GM23248 (cell line): Measurements from ENCODE around the gene DOP1B. TPM values are rescaled to one million over a fixed set of nuclear protein-coding genes. Genes with fewer than 3 reads are reported as not detected.

Experiments
- DNase-seq: peaks from one replicate; pipeline ENCODE4 v3.0.0-alpha.2; 2015
- H2AFZ ChIP-seq: fragments of 200-600 bp; sonication (generic); 2 replicates; pipeline ENCODE4 v1.6.1; 2016; ENCODE audit warnings: antibody characterized with exemption
- H3F3A ChIP-seq: fragments of 200-600 bp; sonication (generic); 2 replicates; pipeline ENCODE4 v1.6.1; 2016; ENCODE audit warnings: mild to moderate bottlenecking, antibody characterized with exemption, mixed run types; ENCODE audit not compliant: insufficient read depth
- H3K27ac ChIP-seq: fragments of 200-600 bp; sonication (generic); 2 replicates; pipeline ENCODE4 v1.5.1; 2016; ENCODE audit warnings: mild to moderate bottlenecking
- H3K27me3 ChIP-seq: fragments of 200-600 bp; sonication (generic); replicated peaks from 2 replicates; pipeline ENCODE4 v1.6.1; 2016; ENCODE audit warnings: mild to moderate bottlenecking; ENCODE audit not compliant: insufficient read depth
- H3K36me3 ChIP-seq: fragments of 200-600 bp; sonication (generic); 2 replicates; pipeline ENCODE4 v1.6.1; 2016; ENCODE audit warnings: low read depth, mild to moderate bottlenecking
- H3K4me1 ChIP-seq: fragments of 200-600 bp; sonication (generic); 2 replicates; pipeline ENCODE4 v1.6.1; 2016; ENCODE audit warnings: mild to moderate bottlenecking; ENCODE audit not compliant: insufficient read depth
- H3K4me2 ChIP-seq: fragments of 200-600 bp; sonication (generic); one replicate; pipeline ENCODE4 v1.6.1; 2016; ENCODE audit warnings: mild to moderate bottlenecking; ENCODE audit not compliant: unreplicated experiment
- H3K4me3 ChIP-seq: fragments of 200-600 bp; sonication (generic); 2 replicates; pipeline ENCODE4 v1.5.1; 2016; ENCODE audit warnings: mild to moderate bottlenecking
- H3K79me2 ChIP-seq: fragments of 200-600 bp; sonication (generic); 2 replicates; pipeline ENCODE4 v1.6.1; 2016; ENCODE audit warnings: mild to moderate bottlenecking; ENCODE audit not compliant: insufficient read depth
- H3K9ac ChIP-seq: fragments of 200-600 bp; sonication (generic); 2 replicates; pipeline ENCODE4 v1.6.1; 2016; ENCODE audit warnings: mild to moderate bottlenecking
- H3K9me2 ChIP-seq: fragments of 200-600 bp; sonication (generic); 2 replicates; pipeline ENCODE4 v1.6.1; 2016; ENCODE audit warnings: mixed run types, mild to moderate bottlenecking, moderate library complexity; ENCODE audit not compliant: insufficient read depth
- H3K9me3 ChIP-seq: fragments of 200-600 bp; sonication (generic); one replicate; pipeline ENCODE4 v1.6.1; 2017; ENCODE audit warnings: low read depth
- H4K20me1 ChIP-seq: fragments of 200-600 bp; sonication (generic); 2 replicates; pipeline ENCODE4 v1.6.0; 2016; ENCODE audit not compliant: insufficient read depth
- EZH2 ChIP-seq: fragments of 200-600 bp; sonication (generic); IDR thresholded peaks from 2 replicates; pipeline ENCODE4 v1.6.1; 2018; ENCODE audit warnings: antibody characterized with exemption, mild to moderate bottlenecking; ENCODE audit not compliant: insufficient read depth, poor library complexity, severe bottlenecking
- EZH2phosphoT487 ChIP-seq: fragments of 200-600 bp; sonication (generic); IDR thresholded peaks from 2 replicates; pipeline ENCODE4 v1.6.1; 2018; ENCODE audit warnings: antibody characterized with exemption, moderate library complexity, mild to moderate bottlenecking, low read depth; ENCODE audit not compliant: insufficient read depth
- WGBS, 2 experiments: methylation state at CpG; one replicate each; pipeline ENCODE4 v1.1.6; 2015 to 2017; ENCODE audit warnings: low lambda C conversion rate in 2 of 2, low coverage in 1 of 2; ENCODE audit errors: missing lambda C conversion rate in 2 of 2; 5-methylcytosine and 5-hydroxymethylcytosine counted together
- in situ Hi-C: fragments of 300-500 bp; cut with MboI; formaldehyde crosslinking; loops from 2 replicates; pipeline ENCODE4 v1.15.0; 2020
- polyA plus RNA-seq: library from polyadenylated mRNA; unstranded; fragments of >200 nt; fragmentation: Nextera tagmentation; extraction: Ambion mirVana; gene quantifications from 2 replicates; pipeline ENCODE4 v1.2.1, GENCODE V29; 2016
- total RNA-seq: library from RNA; depleted of rRNA; stranded (reverse); fragments of >200 nt; shearing (Covaris generic); gene quantifications from 2 replicates; pipeline ENCODE4 v1.2.3, GENCODE V29; 2014

The DOP1B gene
- total and polyA plus RNA-seq, 2 experiments from 2014 or later = 5.4 to 12.3 TPM

- Histone ChIP-seq H3K4me1 (peaks cover 8% of the 10 kb centered on the region; the same call in 1 of the 2 replicates), H3K9me3 (no peaks in the 10 kb centered on the region), H3K27ac (no peak overlapping the region), H4K20me1 (no peaks in the 10 kb centered on the region), H2AFZ (no peak overlapping the region), H3K9ac (no peak overlapping the region), H3K4me2 (no peak overlapping the region), H3K36me3 (no peaks in the 10 kb centered on the region), H3K79me2 (no peaks in the 10 kb centered on the region), H3F3A (no peaks in the 10 kb centered on the region), H3K9me2 (no peaks in the 10 kb centered on the region), H3K4me3 (no peak overlapping the region), H3K27me3 (no peaks in the 10 kb centered on the region)
- in situ Hi-C loops = no loop called here
- peak; percentile 26 for DNase-seq
- 33 to 36% methylated on average over 4 of the region's 4 CpGs for WGBS, 2 experiments
- TF ChIP-seq EZH2phosphoT487 = no peak
- TF ChIP-seq EZH2 = no peak
Measured at GRCh38 chr21:36122977-36123376, 33.6 kb upstream of the DOP1B start.

- TF ChIP-seq EZH2 (no peak), EZH2phosphoT487 (no peak)
- Histone ChIP-seq H4K20me1 (no peaks in the 10 kb centered on the region), H3K9me3 (no peaks in the 10 kb centered on the region), H3K36me3 (no peaks in the 10 kb centered on the region), H2AFZ (no peak overlapping the region), H3K27ac (no peak overlapping the region), H3F3A (no peaks in the 10 kb centered on the region), H3K4me2 (no peak overlapping the region), H3K9me2 (no peaks in the 10 kb centered on the region), H3K9ac (no peak overlapping the region), H3K4me1 (peaks cover 8% of the 10 kb centered on the region; the same call in 1 of the 2 replicates), H3K27me3 (no peaks in the 10 kb centered on the region), H3K79me2 (no peaks in the 10 kb centered on the region), H3K4me3 (no peak overlapping the region)
- in situ Hi-C loops = no loop called here
- no peak for DNase-seq
- WGBS, 2 experiments = 94 to 95% methylated on average over 2 of the region's 2 CpGs
Measured at GRCh38 chr21:36124395-36124794, 32.2 kb upstream of the DOP1B start.

- 23 to 26% methylated on average over 9 of the region's 9 CpGs for WGBS, 2 experiments
- Histone ChIP-seq H3K4me2 (no peak overlapping the region), H4K20me1 (no peaks in the 10 kb centered on the region), H3K9ac (no peak overlapping the region), H3K27ac (no peak overlapping the region), H3K4me3 (no peak overlapping the region), H3K36me3 (no peaks in the 10 kb centered on the region), H3K9me2 (no peaks in the 10 kb centered on the region), H3K9me3 (no peaks in the 10 kb centered on the region), H2AFZ (no peak overlapping the region), H3K27me3 (no peaks in the 10 kb centered on the region), H3K4me1 (peaks cover 2% of the 10 kb centered on the region; the same call in 1 of the 2 replicates), H3F3A (peaks cover 2% of the 10 kb centered on the region; the same call in 1 of the 2 replicates), H3K79me2 (no peaks in the 10 kb centered on the region)
- TF ChIP-seq EZH2 (no peak), EZH2phosphoT487 (no peak)
- DNase-seq = peak; percentile 70
- in situ Hi-C loops = no loop called here
Measured at GRCh38 chr21:36125512-36126207, 31.0 kb upstream of the DOP1B start.

- no peaks in the 10 kb centered on the region for H3K79me2 ChIP-seq
- H3K27me3 ChIP-seq = no peaks in the 10 kb centered on the region
- H3K4me1 ChIP-seq = no peaks in the 10 kb centered on the region
- H4K20me1 ChIP-seq = no peaks in the 10 kb centered on the region
- no peak overlapping the region for H2AFZ ChIP-seq
- no peak overlapping the region for H3K27ac ChIP-seq
- in situ Hi-C loops = no loop called here
- peaks cover 7% of the 10 kb centered on the region; the same call in 1 of the 2 replicates for H3F3A ChIP-seq
- no peak overlapping the region for H3K4me3 ChIP-seq
- H3K9ac ChIP-seq = no peak overlapping the region
- H3K4me2 ChIP-seq = no peak overlapping the region
- no peaks in the 10 kb centered on the region for H3K9me2 ChIP-seq
- DNase-seq = peak; percentile 29
- H3K9me3 ChIP-seq = no peaks in the 10 kb centered on the region
- H3K36me3 ChIP-seq = no peaks in the 10 kb centered on the region
- TF ChIP-seq EZH2phosphoT487 = no peak
- no peak for TF ChIP-seq EZH2
Measured at GRCh38 chr21:36126208-36126565, 30.4 kb upstream of the DOP1B start.

GRCh38 chr21:36126621-36127110, 30.0 kb upstream of the DOP1B start:
- H3F3A ChIP-seq = peaks cover 7% of the 10 kb centered on the region; the same call in 1 of the 2 replicates
- no peak overlapping the region for H3K27ac ChIP-seq
- H3K36me3 ChIP-seq = no peaks in the 10 kb centered on the region
- 97% methylated on average over 5 of the region's 5 CpGs for WGBS, 2 experiments
- no peak overlapping the region for H3K9ac ChIP-seq
- no peaks in the 10 kb centered on the region for H3K79me2 ChIP-seq
- H3K4me3 ChIP-seq = no peak overlapping the region
- no peak for DNase-seq
- in situ Hi-C loops = no loop called here
- no peaks in the 10 kb centered on the region for H3K9me2 ChIP-seq
- no peaks in the 10 kb centered on the region for H4K20me1 ChIP-seq
- no peaks in the 10 kb centered on the region for H3K9me3 ChIP-seq
- H3K27me3 ChIP-seq = no peaks in the 10 kb centered on the region
- TF ChIP-seq EZH2 (no peak), EZH2phosphoT487 (no peak)
- no peak overlapping the region for H3K4me2 ChIP-seq
- H3K4me1 ChIP-seq = no peaks in the 10 kb centered on the region
- H2AFZ ChIP-seq = no peak overlapping the region
